HL-60/S4 treated with retinoic acid at 250 ng/mL for 4 days and 3 days (cell line): Measurements from ENCODE around the gene MRPS30.
"Not testable (repeated sequence)": the region's sequence is repeated elsewhere in the genome, so short reads cannot be mapped to it uniquely, and the experiment has no call there.

Source experiments
- in situ Hi-C: fragments of 300-500 bp; cut with MboI; formaldehyde crosslinking; loops from 2 replicates; pipeline ENCODE4 v1.7.0; 2022; ENCODE audit warnings: low sequenced_read_pairs

The MRPS30 gene

DNA sequence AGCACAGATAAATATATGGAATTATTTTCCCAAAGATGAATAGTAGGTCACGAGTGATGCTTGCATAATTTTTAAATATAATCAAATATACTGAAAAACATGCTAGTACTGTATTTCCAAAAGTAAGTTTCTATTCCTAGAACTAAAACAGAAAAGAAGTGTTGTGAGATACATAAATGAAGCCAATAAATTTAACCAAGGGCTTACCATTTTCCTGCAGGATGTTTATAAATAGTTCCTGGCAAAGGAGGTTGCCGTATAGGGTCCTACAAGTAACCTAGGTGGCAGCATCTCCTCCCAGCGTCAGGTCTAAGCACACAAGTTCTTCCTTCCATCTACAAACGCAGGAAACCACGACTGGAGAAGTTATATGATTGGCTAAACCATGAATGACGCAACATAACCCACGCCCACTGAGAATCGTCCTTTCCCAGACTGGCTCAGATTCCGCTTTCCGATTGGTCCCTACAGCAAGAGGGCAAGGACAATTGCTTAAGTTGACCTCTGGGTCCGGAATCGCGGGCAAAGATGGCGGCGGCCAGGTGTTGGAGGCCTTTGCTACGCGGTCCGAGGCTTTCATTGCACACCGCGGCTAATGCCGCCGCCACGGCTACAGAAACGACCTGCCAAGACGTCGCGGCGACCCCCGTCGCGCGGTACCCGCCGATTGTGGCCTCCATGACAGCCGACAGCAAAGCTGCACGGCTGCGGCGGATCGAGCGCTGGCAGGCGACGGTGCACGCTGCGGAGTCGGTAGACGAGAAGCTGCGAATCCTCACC lies at the start of gene MRPS30:
Gene MRPS30, plus strand, starts transcription at position 513 of the 780 bp plus-strand sequence. Its CDS starts 16 bp downstream, at position 529.
- in situ Hi-C loops: no loop called here

GRCh38 chr5:44769200-44769876 lies 39.4 kb upstream of the MRPS30 start:
- in situ Hi-C loops: no loop called here

DNA sequence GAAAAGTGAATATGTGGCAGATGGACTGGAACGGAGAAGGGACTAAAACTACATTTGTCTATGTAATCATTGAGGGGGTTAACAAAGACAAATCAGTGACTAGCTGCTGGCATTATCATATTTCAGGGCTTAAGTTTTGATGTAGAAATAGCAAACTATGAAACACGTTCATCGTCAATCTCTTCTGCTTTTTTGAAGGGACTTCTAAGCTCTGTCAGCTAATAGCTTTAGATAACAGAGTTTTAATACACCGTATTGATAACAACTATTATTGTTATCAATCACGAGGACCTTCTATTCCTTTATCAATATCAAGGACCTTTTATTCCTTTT lies 38.9 kb upstream of the MRPS30 start:
- in situ Hi-C loops: no loop called here

- in situ Hi-C loops: no loop called here
These were observed 37.7 kb upstream of the MRPS30 start for GRCh38 chr5:44770780-44771717.

DNA sequence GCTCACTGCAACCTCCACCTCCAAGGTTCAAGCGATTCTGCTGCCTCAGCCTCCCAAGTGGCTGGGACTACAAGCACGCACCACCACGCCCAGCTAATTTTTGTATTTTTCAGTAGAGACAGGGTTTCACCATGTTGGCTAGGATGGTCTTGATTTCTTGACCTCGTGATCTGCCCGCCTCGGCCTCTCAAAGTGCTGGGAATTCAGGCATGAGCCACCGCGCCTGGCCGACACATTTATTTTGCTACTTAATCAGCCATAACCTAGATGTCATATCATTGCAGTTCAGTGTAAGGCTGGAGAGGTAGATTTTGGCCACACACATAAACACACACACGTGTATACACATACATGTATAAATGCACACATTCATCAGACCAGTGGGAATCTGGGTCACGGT lies 36.4 kb upstream of the MRPS30 start:
- in situ Hi-C loops: not testable (repeated sequence)

DNA sequence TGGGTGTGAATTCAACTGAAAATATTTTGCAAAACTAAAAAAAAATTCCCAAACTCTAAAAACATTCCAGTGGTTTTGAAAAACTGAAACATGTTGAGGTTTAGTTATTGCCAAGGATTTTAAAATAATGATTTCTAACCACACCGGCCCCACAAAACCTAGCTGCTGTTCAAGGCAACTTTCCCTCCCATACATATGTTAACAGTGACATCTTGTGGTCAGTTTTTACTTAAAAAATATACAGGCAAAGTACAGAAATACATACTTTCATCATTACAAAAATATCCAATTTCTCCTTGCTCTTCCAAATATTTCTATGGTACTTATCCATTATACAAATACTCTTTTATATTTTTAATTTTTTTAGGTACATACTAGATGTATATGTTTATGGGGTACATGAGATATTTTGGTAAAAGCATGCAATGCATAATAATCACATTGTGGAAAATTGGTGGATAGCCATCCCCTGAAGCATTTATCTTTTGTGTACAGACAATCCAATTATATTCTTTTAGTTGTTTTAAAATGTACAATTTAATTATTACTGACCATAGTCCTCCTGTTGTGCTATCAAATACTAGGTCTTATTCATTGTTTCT lies 34.4 kb upstream of the MRPS30 start:
- in situ Hi-C loops: no loop called here

GRCh38 chr5:44779167-44779566 lies 29.6 kb upstream of the MRPS30 start:
- in situ Hi-C loops: no loop called here

DNA sequence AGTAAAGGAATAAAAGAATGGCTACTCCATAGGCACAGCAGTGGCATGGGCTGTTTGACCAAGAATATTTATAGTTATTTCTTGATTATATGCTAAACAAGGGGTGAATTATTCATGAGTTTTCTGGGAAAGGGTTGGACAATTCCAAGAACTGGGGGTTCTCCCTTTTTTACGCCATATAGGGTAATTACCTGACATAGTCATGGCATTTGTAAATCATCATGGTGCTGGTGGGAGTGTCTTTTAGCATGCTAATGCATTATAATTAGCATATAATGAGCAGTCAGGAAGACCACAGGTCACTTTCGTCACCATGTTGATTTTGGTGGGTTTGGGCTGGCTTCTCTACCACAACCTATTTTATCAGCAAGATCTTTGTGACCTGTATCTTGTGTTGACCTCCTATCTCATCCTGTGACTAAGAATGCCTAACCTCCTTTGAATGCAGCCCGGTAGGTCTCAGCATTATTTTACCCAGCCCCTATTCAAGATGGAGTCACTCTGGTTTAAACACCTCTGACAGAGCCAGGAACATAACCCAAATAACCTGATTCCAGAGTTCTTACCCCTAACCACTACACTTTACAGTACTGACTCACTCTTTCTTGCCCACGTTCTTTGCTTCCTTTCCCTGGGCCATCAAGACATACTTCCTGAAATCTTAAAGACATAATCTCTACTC lies 25.0 kb upstream of the MRPS30 start:
- in situ Hi-C loops: no loop called here

DNA sequence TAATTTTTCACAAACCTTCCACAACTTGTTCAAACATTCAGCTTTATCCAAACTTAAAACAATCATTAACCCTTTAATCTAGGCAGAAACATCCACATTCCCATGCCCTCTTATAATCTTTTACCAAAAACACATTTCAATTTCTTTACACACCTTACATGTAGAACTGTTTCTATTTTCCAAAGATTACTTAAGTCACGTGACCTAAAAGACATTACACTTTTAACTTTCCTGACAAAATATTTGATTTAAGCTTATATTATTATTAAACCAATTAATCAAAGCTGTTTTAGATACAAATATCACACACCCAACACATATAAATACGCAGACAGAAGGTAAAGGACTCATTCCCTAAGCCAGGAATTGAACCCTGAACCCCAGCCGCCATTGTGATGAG lies 21.0 kb upstream of the MRPS30 start:
- in situ Hi-C loops: no loop called here

DNA sequence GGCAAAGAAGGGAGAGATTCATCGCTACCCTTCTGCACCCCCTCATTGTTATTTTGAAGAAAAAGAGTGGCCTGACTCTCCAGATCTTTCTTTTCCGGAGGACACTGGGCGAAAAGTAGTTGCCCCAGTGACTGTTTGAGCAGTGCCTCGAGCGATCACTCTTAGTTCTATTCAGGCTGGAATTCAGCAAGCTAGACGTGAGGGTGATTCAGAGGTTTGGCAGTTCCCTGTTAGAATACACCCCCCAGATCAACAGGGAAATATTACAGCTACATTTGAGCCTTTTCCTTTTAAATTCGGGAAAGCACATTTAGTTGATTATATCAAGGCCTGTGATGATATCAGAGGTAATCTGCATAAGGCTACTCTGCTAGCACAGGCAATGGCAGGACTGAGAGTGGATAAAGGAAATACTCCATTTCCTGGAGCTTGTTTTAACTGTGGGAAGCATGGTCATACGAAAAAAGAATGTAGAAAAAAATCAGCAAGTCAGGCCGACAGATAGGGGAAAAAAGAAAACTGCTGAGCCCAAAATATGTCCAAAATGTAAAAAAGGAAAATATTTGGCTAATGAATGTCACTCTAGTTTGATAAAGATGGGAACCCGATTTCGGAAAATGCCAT lies 19.3 kb upstream of the MRPS30 start:
- in situ Hi-C loops: not testable (repeated sequence)

DNA sequence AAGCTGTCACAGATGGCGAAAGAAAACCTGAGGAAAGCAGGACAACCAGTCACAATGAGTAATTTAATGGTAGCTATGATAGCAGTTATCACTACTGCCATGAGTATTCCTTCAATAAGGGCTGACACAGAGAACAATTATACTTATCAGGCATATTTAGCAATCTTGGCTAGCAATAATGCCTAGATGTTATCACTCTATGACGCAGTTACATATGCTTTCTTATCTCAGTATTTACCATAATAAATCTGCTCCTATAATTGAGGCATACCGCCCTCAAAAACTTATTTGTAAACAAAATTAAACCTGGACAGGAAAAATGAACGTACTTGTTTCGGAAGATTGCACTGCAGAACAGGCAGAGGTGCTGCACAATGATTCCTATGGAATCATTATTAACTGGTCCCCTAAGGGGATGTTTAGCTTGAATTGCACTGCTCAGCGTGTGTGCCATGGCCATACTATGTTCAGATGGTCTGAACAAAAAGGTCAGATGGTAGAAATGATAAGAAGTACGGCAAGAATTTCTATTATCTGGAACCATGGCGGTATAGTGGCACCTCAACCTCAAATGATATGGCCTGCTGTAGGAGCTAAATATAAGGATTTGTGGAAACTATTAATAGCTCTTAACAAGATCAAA lies 16.6 kb upstream of the MRPS30 start:
- in situ Hi-C loops: not testable (repeated sequence)

DNA sequence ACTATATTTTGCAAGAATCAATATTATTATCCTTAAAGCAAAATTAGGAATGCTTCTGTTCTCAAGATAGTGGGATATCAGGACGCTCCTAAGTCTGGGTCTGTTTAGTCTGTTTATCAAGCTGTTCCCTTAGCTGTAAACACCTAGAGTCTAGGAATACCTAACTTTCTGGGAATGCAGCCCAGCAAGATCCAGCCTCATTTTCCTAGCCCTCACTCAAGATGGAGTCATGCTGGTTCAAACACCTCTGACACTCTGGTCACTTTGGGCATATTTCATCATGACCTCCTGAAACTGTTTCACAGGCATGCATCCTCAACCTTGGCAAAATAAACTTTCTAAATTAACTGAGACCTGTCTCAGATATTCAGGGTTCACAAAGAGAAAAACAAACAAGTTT lies 14.4 kb upstream of the MRPS30 start:
- in situ Hi-C loops: no loop called here

DNA sequence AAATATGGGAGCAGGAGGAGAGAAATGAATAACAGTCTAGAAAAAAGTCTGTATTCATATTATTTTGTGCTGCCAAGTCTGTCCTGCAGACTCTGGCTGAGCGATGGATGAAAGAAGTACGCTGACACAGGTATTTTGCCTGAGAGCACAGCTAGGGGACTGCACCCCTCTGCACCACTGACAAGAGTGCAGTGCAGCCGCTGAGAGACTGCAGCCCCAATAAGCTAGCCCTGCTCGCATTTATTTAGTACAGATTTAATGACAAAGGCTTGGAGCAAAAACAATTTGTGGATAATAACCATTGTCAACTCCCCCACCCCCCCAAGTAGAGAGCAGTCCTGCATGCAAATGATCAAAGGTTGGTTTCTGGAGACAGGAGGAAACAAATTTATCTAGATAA lies 13.3 kb upstream of the MRPS30 start:
- in situ Hi-C loops: no loop called here

DNA sequence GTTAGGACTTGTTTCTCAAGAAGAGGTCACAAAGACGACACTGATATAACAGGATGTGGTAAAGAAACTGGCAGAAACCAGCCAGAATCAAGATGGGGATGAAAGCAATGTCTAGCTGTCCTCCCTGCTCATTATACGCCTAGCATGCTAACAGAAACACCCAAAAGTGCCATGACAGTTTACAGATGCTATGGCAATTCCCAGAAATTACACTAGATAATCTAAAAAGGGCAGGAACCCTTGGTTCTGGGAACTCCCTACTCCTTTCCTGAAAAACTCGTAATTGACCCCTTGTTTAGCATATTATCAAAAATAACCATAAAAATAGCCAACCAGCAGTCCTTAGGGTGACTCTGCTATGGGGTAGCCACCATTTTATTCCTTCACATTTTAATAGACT lies 10.9 kb upstream of the MRPS30 start:
- in situ Hi-C loops: no loop called here

GRCh38 chr5:44801992-44802391 lies 6.8 kb upstream of the MRPS30 start:
- in situ Hi-C loops: no loop called here

- in situ Hi-C loops: no loop called here
These were observed 2.1 kb upstream of the MRPS30 start for GRCh38 chr5:44806608-44807007.

DNA sequence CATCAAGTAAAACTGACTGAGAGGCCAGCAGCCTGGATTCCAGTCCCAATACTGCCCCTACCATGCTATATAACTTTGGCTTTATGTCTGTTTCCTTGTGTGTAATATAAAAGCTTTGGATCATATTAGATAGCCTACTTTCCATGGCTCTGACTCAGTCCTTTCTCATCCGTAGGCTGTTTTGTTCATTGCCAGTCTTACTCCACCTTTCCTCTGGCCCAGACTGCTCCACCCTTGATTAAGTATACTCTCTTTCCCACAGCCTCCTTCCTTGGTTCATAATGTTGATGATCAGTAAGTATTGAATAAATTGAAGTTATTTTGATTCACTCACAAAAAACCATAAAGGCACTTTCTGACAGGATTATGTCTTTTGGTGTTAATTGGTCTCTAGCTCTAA lies 1.5 kb upstream of the MRPS30 start:
- in situ Hi-C loops: no loop called here

- in situ Hi-C loops: no loop called here
These were observed 638 bp downstream of the MRPS30 start for GRCh38 chr5:44809215-44809955.

DNA sequence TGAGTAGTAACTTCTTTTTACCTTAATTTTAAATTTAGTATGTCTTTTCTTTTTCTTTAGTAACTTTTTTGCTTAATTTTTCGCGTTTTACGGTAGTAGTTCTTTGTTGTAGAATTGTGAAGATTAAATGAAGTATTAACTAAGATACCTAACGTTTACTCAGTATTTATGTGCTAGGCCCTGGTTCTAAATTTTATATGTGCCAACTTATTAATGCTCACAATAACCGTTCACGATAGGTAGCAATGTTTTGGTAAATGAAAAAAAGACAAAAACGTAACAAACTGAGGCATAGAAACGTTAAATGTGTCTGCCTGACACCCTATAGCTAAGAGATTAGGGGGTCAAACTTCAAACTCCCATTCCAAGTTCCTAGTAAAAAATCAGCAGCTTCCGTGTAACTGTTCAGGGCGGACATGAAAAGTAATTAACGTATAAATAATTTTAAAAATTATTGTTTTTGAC lies 1.2 kb downstream of the MRPS30 start:
- in situ Hi-C loops: no loop called here
